ENCODE data around the gene RIIAD1.
"Not testable (repeated sequence)": the region's sequence is repeated elsewhere in the genome, so short reads cannot be mapped to it uniquely, and the experiment has no call there.

Gene RIIAD1

DNA sequence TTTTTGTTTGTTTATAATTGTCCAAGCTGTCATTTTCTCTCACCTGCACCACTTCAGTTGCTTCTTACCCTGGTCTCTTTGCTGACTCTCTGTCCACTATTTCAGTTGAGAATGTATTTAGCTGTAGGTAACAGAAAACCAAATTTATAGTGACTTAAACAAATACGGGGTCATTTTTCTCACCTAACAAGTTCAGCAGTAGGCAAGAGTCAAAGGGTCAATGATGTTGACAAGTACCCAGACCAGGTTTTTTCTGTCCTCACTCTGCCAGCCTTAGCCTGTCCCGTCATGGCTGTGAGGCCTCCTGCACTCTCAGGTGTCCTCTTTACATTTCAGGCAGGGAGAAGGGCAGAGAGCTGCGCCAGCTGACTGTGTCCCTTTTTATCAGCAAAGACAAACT, 11.8 kb downstream of the RIIAD1 start:
- no peak overlapping the region for H3K4me3 ChIP-seq (replicated peaks; ENCODE audit: low read depth, low read length)
- no peak for TF ChIP-seq CTCF (IDR thresholded peaks at IDR 0.05; ENCODE audit: low read depth, low read length, missing control alignments)
- DNase-seq (ENCODE audit: extremely low read depth, low read depth), result no peak

DNA sequence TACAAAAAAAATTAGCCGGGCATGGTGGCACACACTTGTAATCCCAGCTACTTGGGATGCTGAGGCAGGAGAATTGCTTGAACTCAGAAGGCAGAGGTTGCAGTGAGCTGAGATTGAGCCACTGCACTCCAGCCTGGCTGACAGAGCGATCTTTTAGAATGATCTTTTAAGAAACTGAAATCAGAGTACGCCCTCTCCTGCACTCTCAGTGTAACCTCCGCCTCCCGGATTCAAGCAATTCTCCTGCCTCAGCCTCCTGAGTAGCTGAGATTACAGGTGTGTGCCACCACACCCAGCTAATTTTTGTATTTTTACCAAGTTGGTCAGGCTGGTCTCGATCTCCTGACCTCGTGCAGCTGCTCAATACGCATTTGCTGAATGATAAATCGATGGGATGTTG, 12.7 kb downstream of the RIIAD1 start:
- not testable (repeated sequence) for DNase-seq (ENCODE audit: extremely low read depth, low read depth); H3K4me3 ChIP-seq (replicated peaks; ENCODE audit: low read depth, low read length)

- no peak overlapping the region for H3K4me3 ChIP-seq (replicated peaks; ENCODE audit: low read depth, low read length)
- TF ChIP-seq CTCF (IDR thresholded peaks at IDR 0.05; ENCODE audit: low read depth, low read length, missing control alignments), result no peak
- no peak for DNase-seq (ENCODE audit: extremely low read depth, low read depth)
Measured at GRCh38 chr1:151737026-151737425, 15.7 kb downstream of the RIIAD1 start.

GRCh38 chr1:151737479-151737878, 16.2 kb downstream of the RIIAD1 start:
- DNase-seq (ENCODE audit: extremely low read depth, low read depth), result no peak
- TF ChIP-seq CTCF (IDR thresholded peaks at IDR 0.05; ENCODE audit: low read depth, low read length, missing control alignments), result no peak
- no peak overlapping the region for H3K4me3 ChIP-seq (replicated peaks; ENCODE audit: low read depth, low read length)

DNA sequence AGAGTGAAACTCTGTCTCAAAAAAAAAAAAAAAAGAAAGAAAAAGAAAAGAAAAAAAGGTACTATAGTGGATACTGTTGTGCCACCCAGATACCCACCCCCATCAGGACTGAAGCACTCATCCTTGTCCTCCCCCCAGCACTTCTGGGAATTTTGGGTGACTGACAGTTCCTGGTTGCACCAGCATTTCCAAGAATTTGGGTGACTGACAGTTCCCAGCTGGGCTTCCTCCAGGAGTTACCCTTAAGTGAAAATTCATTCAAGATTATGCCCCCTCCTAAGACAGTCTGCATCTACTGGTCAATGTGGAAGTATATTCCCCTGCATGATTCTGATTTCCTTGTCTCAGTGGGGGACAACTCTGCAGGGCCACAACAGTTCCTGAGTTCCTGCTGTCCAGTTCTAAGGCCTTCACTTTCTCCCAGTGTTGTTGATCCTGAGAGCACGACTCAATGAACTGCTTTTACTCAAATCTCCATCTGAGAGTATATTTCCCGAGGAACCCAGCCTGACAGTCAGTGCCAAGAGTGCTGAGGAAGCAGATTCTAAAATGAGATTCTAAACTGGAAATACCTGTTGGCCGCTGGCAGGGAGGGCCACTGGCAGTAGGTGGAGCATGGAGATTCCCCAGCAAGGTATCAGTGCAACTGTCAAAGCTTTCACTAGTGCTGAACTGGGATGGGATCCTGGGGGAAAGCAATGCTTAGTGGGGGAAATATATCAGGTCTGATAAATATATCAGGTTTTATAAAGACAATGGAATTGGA, 18.5 kb downstream of the RIIAD1 start:
- DNase-seq (ENCODE audit: extremely low read depth, low read depth), result no peak
- H3K4me3 ChIP-seq (replicated peaks; ENCODE audit: low read depth, low read length), result no peak overlapping the region
- no peak for TF ChIP-seq CTCF (IDR thresholded peaks at IDR 0.05; ENCODE audit: low read depth, low read length, missing control alignments)

GRCh38 chr1:151741516-151741915, 20.2 kb downstream of the RIIAD1 start:
- TF ChIP-seq CTCF (IDR thresholded peaks at IDR 0.05; ENCODE audit: low read depth, low read length, missing control alignments), result no peak
- no peak overlapping the region for H3K4me3 ChIP-seq (replicated peaks; ENCODE audit: low read depth, low read length)
- no peak for DNase-seq (ENCODE audit: extremely low read depth, low read depth)

DNA sequence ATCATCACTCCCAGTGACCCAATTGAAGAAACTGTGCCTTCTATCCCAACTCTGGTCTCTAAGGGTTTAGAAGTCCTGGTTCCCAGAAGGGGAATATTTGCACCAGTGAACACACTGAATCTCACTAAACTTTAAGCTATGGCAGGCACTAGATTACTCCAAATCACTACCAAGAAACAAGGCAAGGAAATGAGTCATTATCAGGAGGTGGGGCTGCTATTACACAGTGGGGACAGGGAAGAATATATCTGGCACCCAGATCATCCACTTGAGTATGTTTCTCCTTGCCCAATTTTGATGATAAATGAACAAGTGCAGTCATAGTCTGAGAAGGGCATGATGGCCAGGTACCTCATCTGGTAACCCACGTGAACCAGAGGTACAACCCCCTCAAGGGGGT, 35.0 kb downstream of the RIIAD1 start:
- DNase-seq (ENCODE audit: extremely low read depth, low read depth), result no peak
- H3K4me3 ChIP-seq (replicated peaks; ENCODE audit: low read depth, low read length), result no peak overlapping the region
- TF ChIP-seq CTCF (IDR thresholded peaks at IDR 0.05; ENCODE audit: low read depth, low read length, missing control alignments), result no peak
